Measurements from ENCODE around the gene CPB1.
"Not testable (repeated sequence)": the region's sequence is repeated elsewhere in the genome, so short reads cannot be mapped to it uniquely, and the experiment has no call there.

Gene CPB1

GRCh38 chr3:148827585-148827984 is at the start of gene CPB1:
CPB1 (plus strand) TSS chr3:148827811; CDS start chr3:148827824, 13 bp downstream.
- DNase-seq (ENCODE audit: low read depth in 2 of 2) = no peak

DNA sequence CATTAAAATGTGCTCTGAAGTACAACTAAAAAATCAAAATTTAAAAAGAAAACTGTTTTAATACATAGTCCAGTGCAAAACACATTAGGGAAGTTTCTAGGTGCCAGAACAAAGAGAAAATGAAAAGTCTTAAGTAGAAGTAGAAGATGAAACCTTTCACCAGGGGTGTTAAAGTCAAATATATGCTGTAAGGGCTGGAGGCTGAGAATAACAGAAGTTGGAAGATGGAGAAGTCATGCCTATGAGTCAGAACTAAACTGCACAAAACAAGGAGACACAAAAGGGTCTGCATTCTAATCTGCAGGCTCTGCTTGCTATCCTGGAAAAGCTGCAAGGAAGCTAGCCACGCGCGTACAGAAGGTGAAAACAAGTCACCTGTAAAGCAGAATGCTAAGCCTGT is 48.7 kb upstream of the CPB1 start:
- no peak for DNase-seq (ENCODE audit: low read depth in 2 of 2)

DNA sequence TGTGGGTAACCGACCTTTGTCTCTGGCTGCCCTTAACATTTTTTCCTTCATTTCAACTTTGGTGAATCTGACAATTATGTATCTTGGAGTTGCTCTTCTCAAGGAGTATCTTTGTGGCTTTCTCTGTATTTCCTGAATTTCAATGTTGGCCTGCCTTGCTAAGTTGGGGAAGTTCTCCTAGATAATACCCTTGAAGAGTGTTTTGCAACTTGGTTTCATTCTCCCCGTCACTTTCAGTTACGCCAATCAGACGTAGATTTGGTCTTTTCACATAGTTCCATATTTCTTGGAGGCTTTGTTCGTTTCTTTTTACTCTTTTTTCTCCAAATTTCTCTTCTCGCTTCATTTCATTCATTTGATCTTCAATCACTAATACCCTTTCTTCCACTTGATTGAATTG is 42.6 kb upstream of the CPB1 start:
- DNase-seq (ENCODE audit: low read depth in 2 of 2) = not testable (repeated sequence)

DNA sequence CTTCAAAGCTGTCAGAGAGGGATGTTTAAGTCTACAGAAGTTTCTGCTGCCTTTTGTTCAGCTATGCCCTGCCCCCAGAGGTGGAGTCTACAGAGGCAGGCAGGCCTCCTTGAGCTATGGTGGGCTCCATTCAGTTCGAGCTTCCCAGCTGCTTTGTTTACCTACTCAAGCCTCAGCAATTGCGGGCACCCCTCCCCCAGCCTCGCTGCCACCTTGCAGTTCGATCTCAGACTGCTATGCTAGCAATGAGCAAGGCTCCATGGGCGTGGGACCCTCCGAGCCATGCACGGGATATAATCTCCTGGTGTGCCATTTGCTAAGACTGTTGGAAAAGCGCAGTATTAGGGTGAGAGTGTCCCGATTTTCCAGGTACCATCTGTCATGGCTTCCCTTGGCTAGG is 41.5 kb upstream of the CPB1 start:
- DNase-seq (ENCODE audit: low read depth in 2 of 2) = not testable (repeated sequence)

GRCh38 chr3:148789146-148789545 is 38.5 kb upstream of the CPB1 start:
- no peak for DNase-seq (ENCODE audit: low read depth in 2 of 2)

DNA sequence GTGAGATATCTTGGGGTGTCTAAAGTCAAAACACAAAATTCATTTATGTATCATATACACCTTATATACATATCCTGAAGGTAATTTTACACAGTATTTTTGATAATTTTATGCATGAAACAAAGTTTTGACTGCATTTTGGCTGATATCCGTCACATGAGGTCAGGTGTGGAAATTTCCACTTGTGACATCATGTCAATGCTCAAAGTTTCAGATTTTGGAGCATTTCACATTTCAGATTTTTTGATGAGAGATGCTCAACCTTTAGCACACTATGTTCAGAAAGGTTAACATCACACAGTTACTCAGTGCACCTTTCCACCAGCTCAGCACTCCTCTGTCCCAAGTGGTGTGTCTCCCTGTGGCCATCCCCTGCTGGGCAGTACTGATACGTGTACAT is 37.7 kb upstream of the CPB1 start:
- no peak for DNase-seq (ENCODE audit: low read depth in 2 of 2)

- DNase-seq (ENCODE audit: low read depth in 2 of 2) = no peak
These were observed 37.2 kb upstream of the CPB1 start for GRCh38 chr3:148790370-148790769.

DNA sequence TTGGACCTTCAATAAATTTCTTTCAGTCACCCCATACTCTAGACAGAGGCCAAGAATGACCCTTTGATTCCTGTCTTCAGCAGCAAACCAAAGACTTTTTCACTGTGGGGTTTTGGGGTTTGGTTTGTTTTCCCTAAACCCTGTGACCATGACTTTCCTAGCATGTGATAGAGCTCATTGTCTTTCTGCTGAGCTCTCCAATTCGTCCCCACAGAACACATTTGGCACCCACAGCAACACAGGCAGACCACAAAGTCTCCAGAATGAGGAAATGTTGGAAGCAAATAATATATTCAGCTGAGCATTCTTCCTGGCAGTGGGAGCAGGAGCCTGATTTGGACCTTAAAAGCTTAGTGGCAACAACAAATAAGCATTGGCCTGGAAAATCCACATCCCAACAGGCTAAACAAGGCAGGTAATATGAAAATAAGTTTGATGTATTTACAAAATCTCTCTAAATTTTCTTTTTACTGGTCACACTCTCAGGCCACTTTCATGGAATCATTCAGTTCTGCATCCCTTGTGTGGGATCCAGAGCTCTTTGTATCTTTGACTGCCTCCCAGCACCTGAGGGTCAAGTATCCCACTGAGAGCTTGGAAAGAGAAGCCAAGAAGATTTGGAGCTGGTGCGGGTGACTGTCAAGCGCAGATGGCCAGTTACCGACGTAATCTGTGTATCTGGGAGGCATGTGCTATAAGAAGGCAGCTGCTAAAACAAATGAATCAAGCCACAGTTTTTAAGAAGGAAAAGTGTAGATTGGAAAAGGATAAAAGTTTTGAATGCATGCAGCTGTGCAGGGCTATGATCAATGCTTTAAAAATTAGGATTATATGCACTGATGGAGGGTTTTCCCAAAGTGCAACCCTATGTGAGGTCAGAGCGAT is 36.5 kb upstream of the CPB1 start:
- no peak for DNase-seq (ENCODE audit: low read depth in 2 of 2)

GRCh38 chr3:148791920-148792319 is 35.7 kb upstream of the CPB1 start:
- no peak for DNase-seq (ENCODE audit: low read depth in 2 of 2)

GRCh38 chr3:148792516-148792915 is 35.1 kb upstream of the CPB1 start:
- DNase-seq (ENCODE audit: low read depth in 2 of 2) = no peak

GRCh38 chr3:148796799-148797198 is 30.8 kb upstream of the CPB1 start:
- DNase-seq (ENCODE audit: low read depth in 2 of 2) = no peak

GRCh38 chr3:148797795-148798194 is 29.8 kb upstream of the CPB1 start:
- DNase-seq (ENCODE audit: low read depth in 2 of 2) = no peak

DNA sequence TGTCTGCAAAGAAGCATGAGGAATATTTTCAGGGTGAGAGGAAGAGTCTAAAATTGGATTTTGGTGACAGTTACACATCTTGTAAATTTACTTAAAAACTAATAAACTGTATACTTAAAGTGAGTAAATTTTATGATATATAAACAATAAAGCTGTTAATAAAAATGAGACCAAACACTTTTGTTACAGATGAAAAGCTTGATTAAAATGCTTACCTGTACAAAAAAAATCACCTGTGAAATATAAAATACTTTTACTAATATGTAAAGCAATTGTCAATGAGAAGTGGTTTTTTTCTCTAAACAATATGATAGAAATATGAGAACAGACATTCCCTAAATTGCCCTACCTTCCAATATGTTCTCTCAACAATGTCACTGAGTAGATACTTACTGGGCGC is 27.2 kb upstream of the CPB1 start:
- DNase-seq (ENCODE audit: low read depth in 2 of 2) = no peak

DNA sequence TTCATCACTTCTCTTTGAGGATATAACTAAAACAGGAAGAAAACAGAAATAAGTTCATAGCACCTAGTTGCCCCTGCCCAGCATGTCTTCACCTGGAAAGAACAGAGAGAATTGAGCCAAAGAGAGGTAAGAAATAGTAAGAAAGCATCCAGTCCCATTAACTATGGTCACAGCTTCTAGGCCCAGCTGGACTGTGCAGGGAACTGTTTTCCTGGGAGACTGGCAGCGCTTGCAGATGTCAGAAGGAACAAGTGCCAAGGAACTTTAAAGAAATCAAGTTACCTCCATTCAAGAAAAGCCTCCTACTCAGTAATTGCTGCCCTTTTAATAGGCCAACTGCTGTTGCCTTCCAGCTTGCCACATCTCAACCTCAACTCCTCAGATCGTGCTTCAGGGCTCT is 17.8 kb upstream of the CPB1 start:
- no peak for DNase-seq (ENCODE audit: low read depth in 2 of 2)

DNA sequence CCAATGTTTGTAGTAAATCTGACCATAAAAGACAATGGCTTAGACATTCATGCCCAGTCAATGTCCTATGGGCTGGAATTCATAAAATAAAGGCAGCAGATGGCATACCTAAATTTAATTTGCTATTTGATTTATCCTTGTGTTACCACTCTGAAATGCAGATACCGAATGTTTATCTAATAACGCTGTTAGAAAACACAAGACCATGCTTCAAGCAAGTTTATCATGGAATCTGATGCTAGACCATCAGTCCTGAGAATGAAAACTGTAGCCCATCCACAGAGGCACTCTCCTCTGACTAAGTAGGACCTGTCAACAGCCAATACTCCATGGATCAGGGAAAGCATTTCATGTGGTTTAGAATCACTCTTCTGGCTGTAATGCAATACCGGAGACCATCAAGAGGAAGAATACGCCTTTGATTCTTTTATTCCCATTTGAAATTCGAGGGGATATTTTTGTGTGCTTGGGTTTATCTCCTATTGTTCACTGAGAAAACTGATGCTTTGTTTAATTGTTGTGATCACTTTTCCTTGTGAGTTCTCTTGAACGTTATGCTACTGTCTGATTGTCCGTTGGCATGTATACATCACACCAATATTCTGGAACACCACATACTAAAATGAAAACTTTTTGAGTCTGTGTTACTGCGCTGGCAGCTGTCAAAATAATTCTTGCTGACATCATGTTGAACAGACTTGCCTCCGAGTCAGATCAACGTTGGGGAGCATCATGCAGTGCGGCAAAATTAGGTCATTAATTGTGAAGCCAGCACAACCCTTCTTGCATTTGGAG is 12.1 kb upstream of the CPB1 start:
- no peak for DNase-seq (ENCODE audit: low read depth in 2 of 2)

DNA sequence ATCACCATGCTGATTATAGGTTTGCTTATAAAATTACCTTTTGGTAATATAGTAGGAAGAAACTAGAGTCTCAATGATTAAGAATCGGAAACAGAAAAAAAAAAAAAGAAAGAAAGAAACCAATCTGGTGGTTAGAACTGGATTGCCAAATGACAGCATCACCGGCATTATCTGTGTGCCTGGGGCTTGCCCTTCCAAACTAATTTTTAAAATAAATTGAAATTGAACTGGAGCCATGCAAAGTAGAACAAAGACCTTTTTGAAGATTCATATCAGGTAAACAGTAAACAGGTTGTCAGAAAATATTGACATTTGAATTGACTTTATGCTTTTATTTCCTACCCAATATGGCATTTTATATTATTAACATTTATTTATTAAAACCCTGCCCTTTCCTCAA is 11.2 kb upstream of the CPB1 start:
- DNase-seq (ENCODE audit: low read depth in 2 of 2) = no peak

DNA sequence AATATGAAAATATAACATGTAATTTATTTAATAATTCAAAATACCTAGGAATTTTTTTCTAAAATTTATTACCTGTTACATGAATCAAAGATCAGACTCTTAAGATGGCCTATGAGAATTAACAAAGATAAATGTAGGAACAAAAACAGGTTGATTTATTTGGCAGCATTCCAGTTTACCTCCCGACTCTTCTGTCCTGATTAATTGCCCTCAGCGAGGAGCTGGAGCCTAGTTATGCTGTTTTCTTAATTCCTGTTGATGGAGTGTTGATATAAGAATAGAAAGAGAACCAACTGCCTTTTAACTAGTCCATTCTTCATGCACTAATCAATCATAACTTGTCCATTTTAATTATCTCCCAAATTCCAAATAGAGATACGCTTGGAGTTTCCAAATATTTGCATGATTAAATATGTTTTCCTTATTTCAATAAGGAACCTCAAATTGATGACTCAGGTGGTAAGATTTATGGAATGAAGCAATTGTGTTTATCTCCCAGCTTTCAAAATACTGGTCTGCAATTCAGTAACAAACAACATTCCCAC is 10.6 kb upstream of the CPB1 start:
- no peak for DNase-seq (ENCODE audit: low read depth in 2 of 2)

- DNase-seq (ENCODE audit: low read depth in 2 of 2) = no peak
These were observed 7.0 kb upstream of the CPB1 start for GRCh38 chr3:148820361-148821245.

- DNase-seq (ENCODE audit: low read depth in 2 of 2) = no peak
These were observed 4.6 kb upstream of the CPB1 start for GRCh38 chr3:148823026-148823425.

- DNase-seq (ENCODE audit: low read depth in 2 of 2) = no peak
These were observed 2.1 kb upstream of the CPB1 start for GRCh38 chr3:148825476-148825875.

- DNase-seq (ENCODE audit: low read depth in 2 of 2) = no peak
These were observed 602 bp downstream of the CPB1 start for GRCh38 chr3:148828136-148828690.

Measured in stimulated activated CD4-positive, alpha-beta T cell treated with anti-CD3 and anti-CD28 coated beads, Interleukin-1b, Interleukin-23, amount 100 ng/mL, for 1 hour (primary cell).